Neural cell (in vitro differentiated cells): ENCODE data around the gene ABCC8. TPM values are rescaled to one million over a fixed set of nuclear protein-coding genes. Genes with fewer than 3 reads are reported as not detected.
"Not testable (repeated sequence)": the region's sequence is repeated elsewhere in the genome, so short reads cannot be mapped to it uniquely, and the experiment has no call there.

Experiments
- H2AFZ ChIP-seq: fragments of 200-600, 300-800 bp; sonication (generic), shearing (Covaris generic); 2 replicates; pipeline ENCODE4 v1.6.0; 2014; ENCODE audit warnings: low read depth, mild to moderate bottlenecking, antibody characterized with exemption, low read length, moderate library complexity
- H3F3A ChIP-seq: fragments of 200-600 bp; shearing (Covaris generic); 2 replicates; pipeline ENCODE4 v1.6.1; 2016; ENCODE audit warnings: mild to moderate bottlenecking, moderate library complexity, mixed read lengths, antibody characterized with exemption, low read length; ENCODE audit not compliant: insufficient read depth, poor library complexity, severe bottlenecking
- H3K27ac ChIP-seq: fragments of 200-600, 300-800 bp; sonication (generic), shearing (Covaris generic); 2 replicates; pipeline ENCODE4 v1.5.1; 2014; ENCODE audit warnings: mild to moderate bottlenecking, low read length, moderate library complexity
- H3K27me3 ChIP-seq: fragments of 300-800, 200-600 bp; sonication (generic), shearing (Covaris generic); 2 replicates; pipeline ENCODE4 v1.6.0; 2014; ENCODE audit warnings: mild to moderate bottlenecking, low read depth, low read length, moderate library complexity; ENCODE audit not compliant: insufficient read depth
- H3K36me3 ChIP-seq: fragments of 300-800, 200-600 bp; sonication (generic), shearing (Covaris generic); 2 replicates; pipeline ENCODE4 v1.5.1; 2014; ENCODE audit warnings: mild to moderate bottlenecking, antibody characterized with exemption, low read length, moderate library complexity; ENCODE audit not compliant: insufficient read depth
- H3K4me2 ChIP-seq: fragments of 300-800, 200-600 bp; sonication (generic), shearing (Covaris generic); 2 replicates; pipeline ENCODE4 v1.6.0; 2014; ENCODE audit warnings: mild to moderate bottlenecking, low read length
- H3K4me3 ChIP-seq: fragments of 300-800, 200-600 bp; sonication (generic), shearing (Covaris generic); 2 replicates; pipeline ENCODE4 v1.5.1; 2014; ENCODE audit warnings: mild to moderate bottlenecking, low read length, moderate library complexity
- H3K79me2 ChIP-seq: fragments of 200-600 bp; shearing (Covaris generic); replicated peaks from 2 replicates; pipeline ENCODE4 v1.6.0; 2014; ENCODE audit warnings: mild to moderate bottlenecking, low read length, moderate library complexity; ENCODE audit not compliant: insufficient read depth
- H3K9ac ChIP-seq: fragments of 300-800, 200-600 bp; sonication (generic), shearing (Covaris generic); 2 replicates; pipeline ENCODE4 v1.6.1; 2016; ENCODE audit warnings: mild to moderate bottlenecking, low read length, mixed read lengths
- H3K9me2 ChIP-seq: fragments of 200-600 bp; shearing (Covaris generic); 2 replicates; pipeline ENCODE4 v1.6.1; 2016; ENCODE audit warnings: mild to moderate bottlenecking, low read length, mixed read lengths; ENCODE audit not compliant: insufficient read depth
- H3K9me3 ChIP-seq: fragments of 200-600, 300-800 bp; sonication (generic), shearing (Covaris generic); 2 replicates; pipeline ENCODE4 v1.6.1; 2016; ENCODE audit warnings: mild to moderate bottlenecking, mixed run types, low read length, moderate library complexity, mixed read lengths
- H4K20me1 ChIP-seq: fragments of 200-600 bp; shearing (Covaris generic); 2 replicates; pipeline ENCODE4 v1.6.1; 2016; ENCODE audit warnings: mild to moderate bottlenecking, mixed run types; ENCODE audit not compliant: insufficient read depth
- CTCF ChIP-seq: fragments of 450-650 bp; IDR thresholded peaks from 2 replicates; pipeline ENCODE4 v1.5.1; 2014; ENCODE audit warnings: antibody characterized with exemption, mild to moderate bottlenecking, moderate library complexity; ENCODE audit not compliant: poor library complexity, severe bottlenecking
- EP300 ChIP-seq: fragments of 450-650 bp; conservative IDR thresholded peaks from 2 replicates; pipeline ENCODE4 v1.6.1; 2014; ENCODE audit warnings: antibody characterized with exemption, mild to moderate bottlenecking, moderate library complexity; ENCODE audit not compliant: poor library complexity, severe bottlenecking
- EZH2 ChIP-seq: fragments of 200-600, 300-800 bp; shearing (Covaris generic), sonication (generic); IDR thresholded peaks from 2 replicates; pipeline ENCODE4 v1.6.1; 2014; ENCODE audit warnings: antibody characterized with exemption, low read length, borderline replicate concordance, mild to moderate bottlenecking; ENCODE audit not compliant: insufficient read depth, poor library complexity, severe bottlenecking
- MXI1 ChIP-seq: fragments of 450-650 bp; conservative IDR thresholded peaks from 2 replicates; pipeline ENCODE4 v1.6.1; 2014; ENCODE audit warnings: antibody characterized with exemption, mild to moderate bottlenecking; ENCODE audit not compliant: poor library complexity, severe bottlenecking
- POLR2AphosphoS5 ChIP-seq: IDR thresholded peaks from 2 replicates; pipeline ENCODE4 v1.6.1; 2012
- RAD21 ChIP-seq: fragments of 450-650 bp; conservative IDR thresholded peaks from 2 replicates; pipeline ENCODE4 v1.6.1; 2014; ENCODE audit warnings: antibody characterized with exemption, mild to moderate bottlenecking, moderate library complexity
- REST ChIP-seq: IDR thresholded peaks from 2 replicates; pipeline ENCODE4 v1.6.1; 2012; ENCODE audit warnings: borderline replicate concordance
- SMC3 ChIP-seq: fragments of 450-650 bp; conservative IDR thresholded peaks from 2 replicates; pipeline ENCODE4 v1.6.1; 2014; ENCODE audit warnings: antibody characterized with exemption, mild to moderate bottlenecking, moderate library complexity; ENCODE audit not compliant: poor library complexity
- TAF1 ChIP-seq: IDR thresholded peaks from 2 replicates; pipeline ENCODE4 v1.6.1; 2012; ENCODE audit warnings: low read depth
- polyA plus RNA-seq: library from polyadenylated mRNA; depleted of rRNA; stranded (reverse); fragments of >200 nt; gene quantifications from 2 replicates; pipeline ENCODE4 v1.2.3, GENCODE V29; 2014

Gene ABCC8
- polyA plus RNA-seq, 1 donor from 2014 or later: 13.2 TPM

- H3K4me2 ChIP-seq: no peak overlapping the region
- no peaks in the 10 kb centered on the region for H3F3A ChIP-seq
- no peaks in the 10 kb centered on the region for H3K36me3 ChIP-seq
- no peak overlapping the region for H3K27ac ChIP-seq
- H3K4me3 ChIP-seq: no peak overlapping the region
- H3K9ac ChIP-seq: no peak overlapping the region
- TF ChIP-seq RAD21 (no peak), MXI1 (no peak), POLR2AphosphoS5 (no peak), EP300 (no peak), REST (no peak), SMC3 (no peak), EZH2 (no peak), CTCF (no peak), TAF1 (no peak)
- H2AFZ ChIP-seq: no peak overlapping the region
- H3K27me3 ChIP-seq: no peaks in the 10 kb centered on the region
- no peaks in the 10 kb centered on the region for H3K9me3 ChIP-seq
- H3K9me2 ChIP-seq: no peaks in the 10 kb centered on the region
- no peaks in the 10 kb centered on the region for H4K20me1 ChIP-seq
- no peaks in the 10 kb centered on the region for H3K79me2 ChIP-seq
These were observed 47.7 kb downstream of the ABCC8 start for GRCh38 chr11:17428925-17429324.

GRCh38 chr11:17428261-17428660, 48.4 kb downstream of the ABCC8 start:
- Histone ChIP-seq H4K20me1 (no peaks in the 10 kb centered on the region), H3K9me2 (no peaks in the 10 kb centered on the region), H3F3A (no peaks in the 10 kb centered on the region), H3K27ac (no peak overlapping the region), H2AFZ (no peak overlapping the region), H3K9me3 (no peaks in the 10 kb centered on the region), H3K79me2 (no peaks in the 10 kb centered on the region), H3K27me3 (no peaks in the 10 kb centered on the region), H3K36me3 (no peaks in the 10 kb centered on the region), H3K4me3 (no peak overlapping the region), H3K9ac (no peak overlapping the region), H3K4me2 (no peak overlapping the region)
- TF ChIP-seq RAD21: no peak
- no peak for TF ChIP-seq REST
- no peak for TF ChIP-seq EZH2
- TF ChIP-seq MXI1: no peak
- TF ChIP-seq CTCF: no peak

GRCh38 chr11:17426233-17426632, 50.4 kb downstream of the ABCC8 start:
- not testable (repeated sequence) for H3K79me2 ChIP-seq, H3K9me2 ChIP-seq, H3K27ac ChIP-seq, H3K4me3 ChIP-seq, H2AFZ ChIP-seq, H4K20me1 ChIP-seq, H3F3A ChIP-seq, H3K4me2 ChIP-seq, H3K9ac ChIP-seq, H3K27me3 ChIP-seq, H3K36me3 ChIP-seq, H3K9me3 ChIP-seq
